ENCODE results near the gene UBL5.
"Not testable (repeated sequence)": the region's sequence is repeated elsewhere in the genome, so short reads cannot be mapped to it uniquely, and the experiment has no call there.

Gene UBL5

GRCh38 chr19:9818175-9818733 lies 9.5 kb upstream of the UBL5 start:
- DNase-seq (ENCODE audit: low spot score), result peak; percentile 11

GRCh38 chr19:9818734-9819595 lies 8.8 kb upstream of the UBL5 start, which contains the start of gene FBXL12:
Gene FBXL12, minus strand, starts transcription at chr19:9819079. Its CDS starts 266 bp downstream, at chr19:9818813.
- DNase-seq (ENCODE audit: low spot score), result peak; percentile 96

GRCh38 chr19:9819596-9819909 lies 8.2 kb upstream of the UBL5 start:
- no peak for DNase-seq (ENCODE audit: low spot score)

GRCh38 chr19:9820034-9820433 lies 7.7 kb upstream of the UBL5 start:
- not testable (repeated sequence) for DNase-seq (ENCODE audit: low spot score)

- DNase-seq (ENCODE audit: low spot score), result no peak
These were observed 3.9 kb upstream of the UBL5 start for GRCh38 chr19:9823816-9824215.

- DNase-seq (ENCODE audit: low spot score), result no peak
These were observed 889 bp downstream of the UBL5 start for GRCh38 chr19:9828551-9829063.

- DNase-seq (ENCODE audit: low spot score), result no peak
These were observed 6.6 kb downstream of the UBL5 start for GRCh38 chr19:9834307-9834725.

GRCh38 chr19:9834726-9835506 lies 7.2 kb downstream of the UBL5 start, which contains the start of gene PIN1:
Gene PIN1, plus strand, starts transcription at chr19:9835318. Its CDS starts 27 bp downstream, at chr19:9835345.
- peak; percentile 100 for DNase-seq (ENCODE audit: low spot score)

- DNase-seq (ENCODE audit: low spot score), result no peak
These were observed 7.8 kb downstream of the UBL5 start for GRCh38 chr19:9835507-9835949.

GRCh38 chr19:9836021-9836420 lies 8.3 kb downstream of the UBL5 start:
- DNase-seq (ENCODE audit: low spot score), result no peak

GRCh38 chr19:9838324-9838723 lies 10.6 kb downstream of the UBL5 start:
- DNase-seq (ENCODE audit: low spot score), result no peak

GRCh38 chr19:9839415-9839814 lies 11.7 kb downstream of the UBL5 start:
- no peak for DNase-seq (ENCODE audit: low spot score)

- no peak for DNase-seq (ENCODE audit: low spot score)
These were observed 15.3 kb downstream of the UBL5 start for GRCh38 chr19:9842834-9843625.

- DNase-seq (ENCODE audit: low spot score), result not testable (repeated sequence)
These were observed 16.0 kb downstream of the UBL5 start for GRCh38 chr19:9843626-9844273.

- no peak for DNase-seq (ENCODE audit: low spot score)
These were observed 19.5 kb downstream of the UBL5 start for GRCh38 chr19:9847087-9847671.

- no peak for DNase-seq (ENCODE audit: low spot score)
These were observed 20.3 kb downstream of the UBL5 start for GRCh38 chr19:9848060-9848459.

- no peak for DNase-seq (ENCODE audit: low spot score)
These were observed 21.0 kb downstream of the UBL5 start for GRCh38 chr19:9848762-9849161.

- DNase-seq (ENCODE audit: low spot score), result no peak
These were observed 22.1 kb downstream of the UBL5 start for GRCh38 chr19:9849791-9850190.

- DNase-seq (ENCODE audit: low spot score), result no peak
These were observed 22.7 kb downstream of the UBL5 start for GRCh38 chr19:9850235-9850959.

- DNase-seq (ENCODE audit: low spot score), result no peak
These were observed 26.6 kb downstream of the UBL5 start for GRCh38 chr19:9854282-9854846.
